ENCODE measurements around the gene MMP15. TPM values are rescaled to one million over a fixed set of nuclear protein-coding genes. Genes with fewer than 3 reads are reported as not detected.

Gene MMP15
- total RNA-seq, 4 donors from 2014 or later, result 5.2 to 9.1 (median 7.7) TPM

GRCh38 chr16:58034128-58034685 lies 8.7 kb downstream of the MMP15 start:
- 91 to 94% methylated on average over 14 of the region's 14 CpGs for WGBS, 2 donors
- intact Hi-C loops (cut with DNase I; ENCODE audit: low total_unique reads), result no loop called here
- DNase-seq (ENCODE audit: low spot score in 2 of 2), result no peak
- no peak for TF ChIP-seq CTCF (IDR thresholded peaks at IDR 0.05)
- TF ChIP-seq POLR2A (IDR thresholded peaks at IDR 0.05), result no peak
- no peak overlapping the region for H3K4me3 ChIP-seq (ENCODE audit: low read depth, poor library complexity, severe bottlenecking)

- TF ChIP-seq CTCF (IDR thresholded peaks at IDR 0.05), result no peak
- no peak for TF ChIP-seq POLR2A (IDR thresholded peaks at IDR 0.05)
- intact Hi-C loops (cut with DNase I; ENCODE audit: low total_unique reads), result no loop called here
- DNase-seq (ENCODE audit: low spot score in 2 of 2), result no peak
- H3K4me3 ChIP-seq (ENCODE audit: low read depth, poor library complexity, severe bottlenecking), result no peak overlapping the region
- 82 to 87% methylated on average over 11 of the region's 11 CpGs for WGBS, 2 donors
Measured at GRCh38 chr16:58034774-58035173, 9.2 kb downstream of the MMP15 start.

GRCh38 chr16:58035356-58036170 lies 10.0 kb downstream of the MMP15 start:
- 86 to 89% methylated on average over 13 of the region's 14 CpGs for WGBS, 2 donors
- intact Hi-C loops (cut with DNase I; ENCODE audit: low total_unique reads), result no loop called here
- no peak overlapping the region for H3K4me3 ChIP-seq (ENCODE audit: low read depth, poor library complexity, severe bottlenecking)
- no peak for DNase-seq (ENCODE audit: low spot score in 2 of 2)
- TF ChIP-seq POLR2A (IDR thresholded peaks at IDR 0.05), result no peak
- TF ChIP-seq CTCF (IDR thresholded peaks at IDR 0.05), result no peak

GRCh38 chr16:58036943-58037342 lies 11.4 kb downstream of the MMP15 start:
- DNase-seq (ENCODE audit: low spot score in 2 of 2), result no peak
- TF ChIP-seq POLR2A (IDR thresholded peaks at IDR 0.05) (no peak), CTCF (IDR thresholded peaks at IDR 0.05) (no peak)
- intact Hi-C loops (cut with DNase I; ENCODE audit: low total_unique reads), result no loop called here
- H3K4me3 ChIP-seq (ENCODE audit: low read depth, poor library complexity, severe bottlenecking), result no peak overlapping the region
- 93 to 94% methylated on average over 6 of the region's 6 CpGs for WGBS, 2 donors

GRCh38 chr16:58037365-58038057 lies 12.0 kb downstream of the MMP15 start:
- WGBS, 2 donors, result 92 to 96% methylated on average over 16 of the region's 16 CpGs
- intact Hi-C loops (cut with DNase I; ENCODE audit: low total_unique reads), result no loop called here
- no peak for DNase-seq (ENCODE audit: low spot score in 2 of 2)
- H3K4me3 ChIP-seq (ENCODE audit: low read depth, poor library complexity, severe bottlenecking), result no peak overlapping the region
- TF ChIP-seq POLR2A (IDR thresholded peaks at IDR 0.05) (no peak), CTCF (IDR thresholded peaks at IDR 0.05) (no peak)

Data from lower leg skin (tissue), 4 donors.